ENCODE data around the gene TPST1.
A peak's percentile ranks its signal among the peaks of the same experiment; 100 is the strongest.
"Not testable (repeated sequence)": the region's sequence is repeated elsewhere in the genome, so short reads cannot be mapped to it uniquely, and the experiment has no call there.

The TPST1 gene

GRCh38 chr7:66363635-66364034 is 158.5 kb downstream of the TPST1 start:
- no peak for DNase-seq (ENCODE audit: low spot score)
- in situ Hi-C loops (cut with MboI; ENCODE audit: low pct_unique_long_range_greater_than_20kb, low sequenced_read_pairs, unreplicated experiment) = no loop called here
- no peak for TF ChIP-seq CTCF (IDR thresholded peaks at IDR 0.05; ENCODE audit: extremely low read depth, insufficient read depth, missing control alignments)

DNA sequence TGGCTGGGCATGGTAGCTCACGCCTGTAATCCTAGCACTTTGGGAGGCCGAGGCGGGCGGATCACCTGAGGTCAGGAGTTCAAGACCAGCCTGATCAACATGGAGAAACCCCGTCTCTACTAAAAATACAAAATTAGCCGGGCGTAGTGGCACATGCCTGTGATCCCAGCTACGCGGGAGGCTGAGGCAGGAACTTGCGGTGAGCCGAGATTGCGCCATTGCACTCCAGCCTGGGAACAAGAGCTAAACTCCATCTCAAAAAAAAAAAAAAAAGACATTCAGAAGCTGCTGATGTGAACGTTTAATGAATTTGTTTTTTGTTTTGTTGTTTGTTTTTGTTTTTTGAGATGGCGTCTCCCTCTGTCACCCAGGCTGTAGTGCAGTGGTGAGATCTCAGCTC is 159.9 kb downstream of the TPST1 start:
- DNase-seq (ENCODE audit: low spot score); in situ Hi-C loops (cut with MboI; ENCODE audit: low pct_unique_long_range_greater_than_20kb, low sequenced_read_pairs, unreplicated experiment): not testable (repeated sequence)

DNA sequence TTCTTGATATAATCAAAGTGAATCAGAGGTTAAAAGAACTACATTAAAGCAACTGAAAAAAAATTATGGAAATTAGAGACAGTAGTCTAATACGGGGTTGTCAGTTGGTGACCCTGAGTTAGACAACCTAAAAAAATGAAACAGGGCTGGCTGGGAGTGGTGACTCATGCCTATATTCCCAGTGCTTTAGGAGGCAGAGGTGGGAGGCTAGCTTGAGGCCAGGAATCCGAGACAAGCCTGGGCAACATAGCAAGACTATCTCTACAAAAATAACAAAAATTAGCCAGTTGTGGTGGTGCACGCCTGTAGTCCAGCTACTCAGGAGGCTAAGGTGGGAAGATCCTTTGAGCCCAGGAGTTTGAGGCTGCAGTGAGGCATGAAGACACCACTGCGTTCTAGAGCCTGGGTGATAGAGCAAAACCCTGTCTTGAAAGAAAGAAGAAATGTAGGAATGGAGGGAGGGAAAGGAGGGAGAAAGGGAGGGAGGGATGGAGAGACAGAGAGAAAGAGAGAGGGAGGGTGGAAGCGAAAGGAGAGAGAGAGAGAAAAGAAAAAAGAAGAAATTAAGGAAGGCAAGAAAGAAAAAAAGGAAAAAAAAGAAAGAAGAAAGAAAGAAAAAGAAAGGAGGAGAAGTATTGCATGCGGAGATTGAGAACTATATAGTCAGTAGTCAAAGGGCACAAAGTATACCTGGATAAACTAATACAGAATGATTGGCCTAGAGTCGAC is 166.1 kb downstream of the TPST1 start:
- no peak for DNase-seq (ENCODE audit: low spot score)
- no peak for TF ChIP-seq CTCF (IDR thresholded peaks at IDR 0.05; ENCODE audit: extremely low read depth, insufficient read depth, missing control alignments)
- in situ Hi-C loops (cut with MboI; ENCODE audit: low pct_unique_long_range_greater_than_20kb, low sequenced_read_pairs, unreplicated experiment) = no loop called here

DNA sequence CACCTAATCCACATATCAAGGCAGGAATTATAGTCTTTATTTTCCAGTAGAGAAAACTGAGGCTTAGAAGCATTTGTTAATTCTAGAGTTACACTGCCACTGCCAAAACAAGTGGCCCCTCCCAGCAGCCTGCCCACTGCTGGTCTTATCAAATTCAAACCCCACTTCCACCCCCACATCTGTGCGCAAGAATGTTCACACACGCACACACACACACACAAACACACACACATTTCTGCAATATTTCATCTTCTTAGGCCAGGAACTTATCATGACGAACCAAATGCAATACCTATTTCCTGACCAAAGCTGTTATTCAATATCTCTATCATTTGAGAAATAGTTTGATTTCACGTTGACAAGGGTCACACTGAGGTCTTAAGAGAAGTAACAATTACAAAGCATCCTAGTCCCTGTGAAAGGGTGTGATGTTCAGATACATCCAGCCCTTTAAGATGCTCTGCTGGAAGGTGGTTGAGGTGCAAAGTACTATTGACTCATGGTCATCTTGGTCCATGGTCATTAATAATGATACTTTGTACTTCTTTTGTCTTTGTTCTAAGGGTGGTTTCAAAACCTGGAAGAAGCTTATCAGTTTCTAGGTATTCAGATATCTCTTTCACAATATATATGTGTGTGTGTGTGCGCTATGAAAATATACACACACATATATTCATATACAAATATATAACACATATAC is 169.2 kb downstream of the TPST1 start:
- in situ Hi-C loops (cut with MboI; ENCODE audit: low pct_unique_long_range_greater_than_20kb, low sequenced_read_pairs, unreplicated experiment); DNase-seq (ENCODE audit: low spot score): not testable (repeated sequence)

- in situ Hi-C loops (cut with MboI; ENCODE audit: low pct_unique_long_range_greater_than_20kb, low sequenced_read_pairs, unreplicated experiment) = no loop called here
- peak; percentile 26 for DNase-seq (ENCODE audit: low spot score)
- no peak for TF ChIP-seq CTCF (IDR thresholded peaks at IDR 0.05; ENCODE audit: extremely low read depth, insufficient read depth, missing control alignments)
These were observed 171.3 kb downstream of the TPST1 start for GRCh38 chr7:66376264-66376945.

DNA sequence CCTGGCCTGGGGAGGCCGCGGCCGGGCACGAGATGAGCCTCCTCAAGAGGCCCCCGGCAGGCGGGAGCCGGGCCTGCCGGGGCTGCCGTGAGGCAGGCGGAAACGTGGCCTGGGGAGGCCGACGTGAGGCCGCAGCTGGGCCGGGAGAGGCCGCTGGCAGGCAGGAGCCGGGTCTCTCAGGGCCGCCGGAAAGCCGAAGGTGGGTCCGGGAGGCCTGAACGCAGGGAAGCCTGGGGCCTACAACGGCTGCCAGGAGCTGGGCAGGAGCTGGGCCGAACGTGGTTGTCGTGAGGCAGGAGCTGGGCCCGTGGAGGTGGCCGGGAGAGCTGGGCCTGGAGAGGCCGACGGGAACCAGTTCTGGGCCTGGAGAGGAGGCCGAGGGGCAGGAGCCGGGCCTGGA is 171.9 kb downstream of the TPST1 start:
- in situ Hi-C loops (cut with MboI; ENCODE audit: low pct_unique_long_range_greater_than_20kb, low sequenced_read_pairs, unreplicated experiment) = no loop called here
- no peak for DNase-seq (ENCODE audit: low spot score)
- no peak for TF ChIP-seq CTCF (IDR thresholded peaks at IDR 0.05; ENCODE audit: extremely low read depth, insufficient read depth, missing control alignments)

- in situ Hi-C loops (cut with MboI; ENCODE audit: low pct_unique_long_range_greater_than_20kb, low sequenced_read_pairs, unreplicated experiment) = no loop called here
- DNase-seq (ENCODE audit: low spot score) = no peak
- TF ChIP-seq CTCF (IDR thresholded peaks at IDR 0.05; ENCODE audit: extremely low read depth, insufficient read depth, missing control alignments) = no peak
These were observed 172.6 kb downstream of the TPST1 start for GRCh38 chr7:66377714-66378113.

All from GM13977 (cell line).